A673 (cell line): ENCODE results near the gene ZBTB16. TPM values are rescaled to one million over a fixed set of nuclear protein-coding genes. Genes with fewer than 3 reads are reported as not detected.

ENCODE experiments used
- BruUV-seq: library from RNA; stranded (reverse); fragments of 400-500 nt; replicated peaks from 2 replicates; lab custom pipeline; 2021; lab: Mats Ljungman, UMichigan
- CTCF ChIA-PET: fragments of 300-600 bp; sonication (Branson Sonifier 250); formaldehyde crosslinking; loops from one replicate; lab custom pipeline; 2022; ENCODE audit warnings: antibody characterized with exemption; lab: Charles Lee
- POLR2A ChIA-PET: fragments of 300-600 bp; sonication (Branson Sonifier 250); formaldehyde crosslinking; loops from one replicate; lab custom pipeline; 2022; ENCODE audit warnings: antibody characterized with exemption; ENCODE audit not compliant: low non-redundant PET; lab: Charles Lee
- DNase-seq: peaks from one replicate; pipeline ENCODE4 v3.0.0-alpha.2; 2015; ENCODE audit warnings: low spot score
- H3K27ac ChIP-seq: fragments of 200-600 bp; sonication (generic); 2 replicates; pipeline ENCODE4 v1.5.1; 2016; ENCODE audit warnings: mixed run types, low read depth, mild to moderate bottlenecking, mixed read lengths, antibody characterized with exemption, low read length; ENCODE audit not compliant: poor library complexity, severe bottlenecking
- H3K27me3 ChIP-seq: fragments of 200-600 bp; sonication (generic); replicated peaks from 2 replicates; pipeline ENCODE4 v1.6.1; 2017; ENCODE audit warnings: mixed run types, low read depth, mild to moderate bottlenecking, mixed read lengths, antibody characterized with exemption, low read length; ENCODE audit not compliant: insufficient read depth, poor library complexity
- H3K36me3 ChIP-seq: fragments of 200-600 bp; sonication (generic); 2 replicates; pipeline ENCODE4 v1.6.1; 2016; ENCODE audit warnings: mixed run types, mild to moderate bottlenecking, mixed read lengths, antibody characterized with exemption, low read length; ENCODE audit not compliant: insufficient read depth, poor library complexity, severe bottlenecking
- H3K4me1 ChIP-seq: fragments of 200-600 bp; sonication (generic); 2 replicates; pipeline ENCODE4 v1.6.1; 2017; ENCODE audit warnings: mixed run types, mild to moderate bottlenecking, mixed read lengths, antibody characterized with exemption, low read length; ENCODE audit not compliant: insufficient read depth, poor library complexity, severe bottlenecking
- H3K4me3 ChIP-seq: fragments of 200-600 bp; sonication (generic); 2 replicates; pipeline ENCODE4 v1.5.1; 2016; ENCODE audit warnings: low read depth, mixed run types, mild to moderate bottlenecking, mixed read lengths, low read length; ENCODE audit not compliant: poor library complexity, severe bottlenecking
- H3K9me3 ChIP-seq: fragments of 200-600 bp; sonication (generic); 2 replicates; pipeline ENCODE4 v1.6.1; 2016; ENCODE audit warnings: mixed run types, low read depth, mild to moderate bottlenecking, mixed read lengths, antibody characterized with exemption, low read length; ENCODE audit not compliant: poor library complexity, severe bottlenecking
- CTCF ChIP-seq: fragments of 300-800, 200-600 bp; sonication (generic); conservative IDR thresholded peaks from 2 replicates; pipeline ENCODE4 v1.5.1; 2017; ENCODE audit warnings: low read depth, mild to moderate bottlenecking, antibody characterized with exemption, low read length, moderate library complexity, mixed read lengths
- EZH2 ChIP-seq: fragments of 200-600 bp; sonication (generic); IDR thresholded peaks from 2 replicates; pipeline ENCODE4 v1.6.1; 2017; ENCODE audit warnings: borderline replicate concordance, low read depth, mild to moderate bottlenecking, mixed read lengths, antibody characterized with exemption, low read length; ENCODE audit not compliant: poor library complexity, severe bottlenecking
- intact Hi-C: fragments of 100-400 bp; cut with micrococcal nuclease; formaldehyde crosslinking; loops from one replicate; pipeline ENCODE4 v1.10.0; 2022; ENCODE audit not compliant: unreplicated experiment
- total RNA-seq: library from RNA; stranded (reverse); gene quantifications from 2 replicates; pipeline ENCODE4 v1.2.3, GENCODE V29; 2021

Gene ZBTB16
- total RNA-seq, 1 experiment from 2014 or later: 12.0 TPM

- Histone ChIP-seq H3K36me3 (no peaks in the 10 kb centered on the region), H3K9me3 (no peaks in the 10 kb centered on the region), H3K27ac (no peak overlapping the region), H3K27me3 (peaks cover 30% of the 10 kb centered on the region), H3K4me3 (no peak overlapping the region), H3K4me1 (no peaks in the 10 kb centered on the region)
- no peak for DNase-seq
- BruUV-seq: no TSS peak
- ChIA-PET POLR2A (no interaction called here), CTCF (no interaction called here)
- TF ChIP-seq EZH2: no peak
- TF ChIP-seq CTCF: no peak
- intact Hi-C loops: no loop called here
Observed at GRCh38 chr11:114291381-114291780, 231.9 kb downstream of the ZBTB16 start.

- Histone ChIP-seq H3K36me3 (no peaks in the 10 kb centered on the region), H3K4me3 (no peak overlapping the region), H3K4me1 (no peaks in the 10 kb centered on the region), H3K27ac (no peak overlapping the region), H3K27me3 (peaks cover 30% of the 10 kb centered on the region), H3K9me3 (no peaks in the 10 kb centered on the region)
- intact Hi-C loops: no loop called here
- CTCF ChIA-PET: no interaction called here
- no peak for TF ChIP-seq CTCF
- no TSS peak for BruUV-seq
- POLR2A ChIA-PET: no interaction called here
- no peak for DNase-seq
Observed at GRCh38 chr11:114291842-114292680, 232.6 kb downstream of the ZBTB16 start.

GRCh38 chr11:114293201-114293711 is 233.7 kb downstream of the ZBTB16 start:
- H3K36me3 ChIP-seq: no peaks in the 10 kb centered on the region
- no peak overlapping the region for H3K27ac ChIP-seq
- H3K4me3 ChIP-seq: no peak overlapping the region
- intact Hi-C loops: no loop called here
- ChIA-PET CTCF (no interaction called here), POLR2A (no interaction called here)
- peaks cover 25% of the 10 kb centered on the region for H3K27me3 ChIP-seq
- no peak for DNase-seq
- no peaks in the 10 kb centered on the region for H3K4me1 ChIP-seq
- H3K9me3 ChIP-seq: no peaks in the 10 kb centered on the region
- BruUV-seq: no TSS peak
- TF ChIP-seq EZH2: no peak
- no peak for TF ChIP-seq CTCF
